ENCODE data around the gene MCM3AP.
"Not testable (repeated sequence)": the region's sequence is repeated elsewhere in the genome, so short reads cannot be mapped to it uniquely, and the experiment has no call there.

MCM3AP gene

DNA sequence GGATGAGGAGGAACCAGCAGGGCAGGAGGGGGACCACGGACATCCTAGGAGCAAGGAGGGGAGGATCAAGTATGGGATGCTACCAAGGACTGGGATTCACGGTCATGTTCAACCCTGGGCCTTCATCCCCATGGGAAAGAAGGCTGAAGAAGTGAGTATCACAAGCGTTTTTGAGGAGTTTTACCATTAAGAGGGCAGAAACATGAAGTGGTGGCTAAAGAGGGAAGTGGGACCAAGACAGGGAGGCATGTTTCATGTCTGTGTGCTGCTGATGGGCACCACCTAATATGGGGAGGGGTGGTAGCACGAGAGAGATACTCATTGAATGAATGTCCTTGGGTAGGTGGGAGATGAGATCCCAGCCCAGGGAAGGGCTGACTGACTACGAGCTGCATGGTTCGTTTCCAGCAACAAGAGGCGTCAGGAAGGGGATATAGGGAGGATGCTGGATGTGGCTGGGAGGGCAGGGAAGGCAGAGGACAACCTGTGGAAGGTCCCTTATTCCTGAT lies 45.5 kb downstream of the MCM3AP start:
- DNase-seq, result no peak

GRCh38 chr21:46237474-46237873 lies 47.9 kb downstream of the MCM3AP start:
- DNase-seq, result no peak

- no peak for DNase-seq
These were observed 50.9 kb downstream of the MCM3AP start for GRCh38 chr21:46234436-46234950.

DNA sequence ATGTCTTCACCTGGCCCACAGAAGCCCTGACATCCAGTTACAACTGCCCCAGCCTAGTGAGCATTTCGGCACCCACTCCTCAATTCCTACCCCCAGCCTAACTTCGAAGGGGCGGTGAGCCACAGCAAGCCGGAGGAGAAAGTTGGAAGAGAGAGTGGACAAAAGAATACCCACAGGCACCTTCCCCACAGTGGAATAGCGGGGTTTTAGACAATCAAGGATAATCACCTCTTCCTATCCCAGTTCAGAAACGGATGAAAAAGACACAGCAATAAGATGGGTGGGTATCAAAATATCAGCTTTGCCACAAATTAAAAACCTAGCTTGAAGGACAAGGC lies 55.5 kb downstream of the MCM3AP start:
- DNase-seq, result no peak

- no peak for DNase-seq
These were observed 56.1 kb downstream of the MCM3AP start for GRCh38 chr21:46229133-46229922.

DNA sequence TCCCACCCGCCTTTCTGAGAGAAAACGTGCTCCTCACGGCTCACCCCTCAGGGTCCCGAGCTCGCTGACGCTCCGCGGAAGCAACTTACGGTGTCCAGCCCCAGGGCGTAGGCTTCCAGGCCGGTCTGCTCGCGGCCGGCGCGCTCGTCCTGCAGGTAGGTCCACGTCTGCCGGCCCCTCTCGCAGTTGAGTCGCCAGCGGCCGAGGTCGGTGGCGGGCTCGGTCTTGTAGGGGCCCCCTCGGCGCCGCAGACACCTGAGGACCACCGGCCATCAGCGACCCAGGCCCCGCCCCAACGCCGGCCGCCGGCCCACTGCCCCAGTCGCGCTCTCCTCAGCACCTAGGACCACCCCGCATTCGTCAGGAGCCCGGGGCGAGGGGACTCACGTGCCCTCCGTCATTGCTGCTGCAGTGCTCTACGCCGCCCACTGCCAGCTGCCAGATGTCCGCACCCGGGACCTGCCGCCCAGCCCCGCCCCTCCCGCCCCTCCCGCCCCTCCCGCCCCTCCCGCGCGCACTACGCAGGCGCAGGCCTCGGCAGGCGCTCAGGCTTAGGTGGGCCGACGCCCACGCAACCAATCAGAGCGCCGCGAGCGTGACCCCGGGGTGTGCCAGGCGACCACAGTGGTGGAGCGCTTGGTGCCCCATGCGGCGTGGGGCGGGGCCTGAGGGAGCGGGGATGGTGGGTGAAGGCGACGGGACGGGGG lies 56.9 kb downstream of the MCM3AP start, which contains the start of gene LSS:
TSS of gene LSS (minus strand) at position 430 of the 707 bp plus-strand sequence. CDS start at position 401, 29 bp downstream.
- peak; percentile 99 for DNase-seq

- no peak for DNase-seq
These were observed 57.5 kb downstream of the MCM3AP start for GRCh38 chr21:46227811-46228344.

- DNase-seq, result peak; percentile 14
These were observed 58.4 kb downstream of the MCM3AP start for GRCh38 chr21:46226920-46227599.

- DNase-seq, result no peak
These were observed 59.3 kb downstream of the MCM3AP start for GRCh38 chr21:46226146-46226545.

DNA sequence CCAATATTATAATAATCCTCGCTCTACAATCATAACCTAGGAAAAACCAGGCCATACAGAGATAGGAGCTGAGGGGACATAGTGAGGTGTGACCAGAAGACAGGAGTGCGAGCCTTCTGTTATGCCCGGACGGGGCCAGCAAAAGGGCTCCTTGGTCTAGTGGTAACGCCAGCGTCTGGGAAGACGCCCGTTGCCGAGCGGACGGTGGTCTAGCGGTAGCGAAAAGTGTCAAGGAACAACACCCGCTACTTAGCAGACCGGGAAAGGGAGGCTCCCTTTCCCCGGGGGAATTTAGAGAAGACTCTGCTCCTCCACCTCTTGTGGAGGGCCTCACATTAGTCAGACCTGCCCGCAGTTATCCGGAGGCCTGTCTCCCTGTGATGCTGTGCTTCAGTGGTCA lies 61.8 kb downstream of the MCM3AP start:
- DNase-seq, result not testable (repeated sequence)

GRCh38 chr21:46223217-46223616 lies 62.2 kb downstream of the MCM3AP start:
- no peak for DNase-seq

DNA sequence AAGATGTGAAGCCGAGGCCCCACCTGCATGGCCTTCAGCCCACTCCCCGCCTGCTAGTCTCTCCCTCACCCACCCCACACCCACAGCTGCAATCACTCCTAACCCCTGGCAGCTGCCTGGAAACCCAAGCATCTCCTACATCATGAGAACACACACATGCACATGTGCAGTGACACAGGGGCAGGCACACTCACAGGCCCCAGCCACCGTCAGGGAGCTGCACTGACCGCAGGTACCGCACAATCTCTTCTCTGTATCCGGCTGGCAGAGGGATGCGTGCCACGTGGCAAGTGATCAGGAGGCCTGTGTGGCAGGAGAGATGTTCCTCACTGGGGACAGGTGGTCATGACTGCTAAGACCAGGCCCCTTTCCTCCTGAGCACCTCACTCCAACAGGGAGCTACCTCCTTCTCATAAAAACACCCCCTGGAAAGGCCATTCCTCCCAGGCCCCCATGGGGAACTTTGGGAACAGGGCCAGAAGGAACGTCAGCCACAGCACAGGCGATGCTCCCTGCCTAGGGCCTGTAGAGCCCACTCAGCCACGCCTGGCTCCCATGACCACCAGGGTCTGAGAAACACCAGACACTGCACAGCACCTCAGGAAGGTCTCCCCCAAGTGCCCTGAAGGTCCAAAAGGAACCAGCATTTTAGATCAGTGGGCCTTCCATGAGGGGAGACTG lies 62.8 kb downstream of the MCM3AP start:
- DNase-seq, result no peak

GRCh38 chr21:46221664-46222435 lies 63.6 kb downstream of the MCM3AP start:
- no peak for DNase-seq

DNA sequence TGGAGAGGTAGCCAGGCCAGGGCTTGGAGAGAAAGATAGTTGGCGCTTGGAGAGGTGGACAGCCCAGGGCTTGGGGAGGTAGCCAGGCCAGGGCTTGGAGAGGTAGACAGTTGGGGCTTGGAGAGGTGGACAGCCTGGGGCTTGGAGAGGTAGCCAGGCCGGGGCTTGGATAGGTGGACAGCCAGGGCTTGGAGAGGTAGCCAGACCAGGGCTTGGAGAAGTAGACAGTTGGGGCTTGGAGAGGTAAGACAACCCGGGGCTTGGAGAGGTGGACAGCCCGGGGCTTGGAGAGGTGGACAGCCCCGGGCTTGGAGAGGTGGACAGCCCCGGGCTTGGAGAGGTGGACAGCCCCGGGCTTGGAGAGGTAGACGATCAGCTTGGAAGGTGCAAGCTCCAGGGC lies 64.6 kb downstream of the MCM3AP start:
- no peak for DNase-seq

DNA sequence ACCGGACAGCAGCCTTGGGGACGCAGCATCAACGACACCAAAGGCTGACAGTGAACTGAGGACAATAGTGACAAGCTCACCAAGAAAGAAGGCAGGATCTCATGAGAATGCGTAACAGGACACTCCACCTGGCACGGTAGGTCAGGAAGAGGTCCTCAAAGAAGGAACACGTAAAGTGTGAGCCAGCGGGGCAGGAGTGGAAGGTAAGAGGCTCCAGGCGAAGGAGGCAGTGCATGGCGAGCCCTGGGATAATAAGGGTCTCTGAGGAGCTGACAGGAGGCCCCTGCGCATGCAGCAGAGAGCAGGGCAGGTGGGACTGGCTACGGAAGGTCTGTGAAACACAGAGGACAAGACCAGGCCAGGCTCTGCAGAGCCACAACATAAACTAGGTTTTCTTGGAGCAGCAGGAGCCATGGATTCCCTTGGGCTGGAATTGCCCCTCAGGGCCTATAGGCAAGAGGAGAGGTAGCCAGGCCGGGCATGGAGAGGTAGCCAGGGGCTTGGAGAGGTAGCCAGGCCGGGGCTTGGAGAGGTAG lies 65.1 kb downstream of the MCM3AP start:
- no peak for DNase-seq

DNA sequence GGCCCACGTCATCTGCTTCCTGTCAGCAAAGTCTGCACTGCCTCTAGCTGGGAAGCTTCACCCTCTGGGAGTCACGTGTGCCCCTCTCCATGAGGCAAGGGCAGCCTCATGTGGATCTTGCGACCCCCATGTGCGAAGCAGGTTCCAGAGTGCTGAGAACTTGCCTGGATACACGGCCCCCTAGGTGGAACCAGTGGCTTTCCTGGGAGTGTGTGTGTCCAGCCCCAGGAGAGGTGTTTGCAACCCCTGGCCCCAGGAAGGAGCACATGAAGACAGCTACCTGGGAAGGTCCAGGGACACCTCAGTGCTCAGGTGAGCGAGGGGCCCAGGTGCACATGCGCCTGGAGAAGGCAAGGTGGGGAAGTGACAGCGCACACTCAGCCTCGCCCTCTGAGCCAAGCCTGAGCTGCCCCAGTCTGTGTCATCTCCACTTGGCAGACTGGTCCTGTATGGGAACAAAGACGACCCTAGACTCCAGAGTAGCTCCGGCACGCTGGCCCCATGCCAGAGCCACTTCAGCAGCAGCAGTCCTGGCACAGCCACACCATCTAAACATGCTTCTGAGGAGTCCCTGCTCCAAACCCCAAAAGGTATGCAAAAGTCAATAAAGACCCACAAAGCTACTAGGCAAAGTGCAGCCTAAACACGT lies 65.7 kb downstream of the MCM3AP start:
- DNase-seq, result no peak

- no peak for DNase-seq
These were observed 66.4 kb downstream of the MCM3AP start for GRCh38 chr21:46218906-46219590.

GRCh38 chr21:46217511-46218196 lies 67.8 kb downstream of the MCM3AP start:
- DNase-seq, result no peak

DNA sequence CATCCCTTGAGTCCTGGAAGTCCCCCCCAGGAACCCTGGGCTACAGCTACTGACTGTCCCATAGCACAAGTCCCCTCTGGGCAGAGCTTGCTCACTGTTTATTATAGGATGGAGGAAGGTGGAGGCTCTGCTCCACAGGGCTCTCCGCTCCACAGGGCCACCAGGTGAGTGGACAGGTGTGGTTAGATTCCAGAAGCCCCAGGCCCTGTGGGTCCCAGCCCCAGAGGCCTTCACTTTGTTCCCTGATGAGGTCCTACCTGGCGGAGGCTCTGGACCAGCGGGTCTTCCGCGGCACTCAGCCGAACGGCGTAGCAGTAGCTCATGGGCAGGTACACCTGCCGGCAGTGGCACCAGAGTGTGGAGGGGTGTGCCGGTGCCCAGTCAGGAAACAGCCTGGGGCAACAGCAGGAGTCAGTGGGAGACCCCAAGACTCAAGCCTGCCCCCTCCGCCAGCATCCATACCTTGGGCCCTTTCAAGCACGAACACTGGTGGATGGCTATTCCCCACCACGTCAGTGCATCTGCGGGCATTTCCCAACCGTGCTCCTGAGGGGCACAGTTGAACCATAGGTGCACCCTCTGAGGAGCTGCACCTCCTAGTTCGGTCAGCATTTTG lies 69.2 kb downstream of the MCM3AP start:
- DNase-seq, result no peak
